Testis (tissue), 2 donors: ENCODE results near the gene MED9.

ENCODE experiments used
- CTCF ChIP-seq, 3 experiments: fragments of 450-650 bp in 2 of 3; fragments of 200-600 bp in 1 of 3; sonication (generic) in 1 of 3; IDR thresholded peaks; one replicate each; pipeline ENCODE4 v1.5.1; 2016 to 2019; ENCODE audit warnings: antibody characterized with exemption in 3 of 3, mild to moderate bottlenecking in 2 of 3, moderate library complexity in 1 of 3
- POLR2A ChIP-seq: fragments of 450-650 bp; IDR thresholded peaks from one replicate; pipeline ENCODE4 v1.6.1; 2017; ENCODE audit warnings: antibody characterized with exemption, mild to moderate bottlenecking, moderate library complexity

GRCh38 chr17:17498606-17499301 lies 22.0 kb downstream of the MED9 start:
- TF ChIP-seq CTCF (IDR thresholded peaks at IDR 0.05) (no peak), POLR2A (no peak)
